RPMI7951 (cell line): ENCODE measurements around the gene DCLRE1C. TPM values are rescaled to one million over a fixed set of nuclear protein-coding genes. Genes with fewer than 3 reads are reported as not detected.
"Not testable (repeated sequence)": the region's sequence is repeated elsewhere in the genome, so short reads cannot be mapped to it uniquely, and the experiment has no call there.

Experiments used
- DNase-seq: peaks from one replicate; pipeline ENCODE4 v3.0.0-alpha.2; 2012; ENCODE audit warnings: low read depth
- total RNA-seq: library from RNA; depleted of rRNA; stranded (reverse); fragments of >200 nt; shearing (Covaris generic); gene quantifications from 2 replicates; pipeline ENCODE4 v1.2.3, GENCODE V29; 2014

DCLRE1C gene
- total RNA-seq, 1 experiment from 2014 or later: 22.9 TPM

GRCh38 chr10:14945108-14945507 is 8.8 kb downstream of the DCLRE1C start:
- no peak for DNase-seq

- not testable (repeated sequence) for DNase-seq
Observed at GRCh38 chr10:14942950-14943338, 11.0 kb downstream of the DCLRE1C start.

- not testable (repeated sequence) for DNase-seq
Observed at GRCh38 chr10:14942147-14942949, 11.5 kb downstream of the DCLRE1C start.

GRCh38 chr10:14938971-14939370 is 14.9 kb downstream of the DCLRE1C start:
- DNase-seq: peak; percentile 64

GRCh38 chr10:14936584-14936983 is 17.3 kb downstream of the DCLRE1C start:
- DNase-seq: peak; percentile 39

- DNase-seq: no peak
Observed at GRCh38 chr10:14930610-14931009, 23.3 kb downstream of the DCLRE1C start.

- DNase-seq: no peak
Observed at GRCh38 chr10:14926722-14927416, 27.0 kb downstream of the DCLRE1C start.

GRCh38 chr10:14926061-14926470 is 27.8 kb downstream of the DCLRE1C start:
- no peak for DNase-seq

GRCh38 chr10:14925268-14925667 is 28.6 kb downstream of the DCLRE1C start:
- DNase-seq: no peak

GRCh38 chr10:14924013-14924412 is 29.9 kb downstream of the DCLRE1C start:
- no peak for DNase-seq

GRCh38 chr10:14918964-14919363 is 34.9 kb downstream of the DCLRE1C start:
- DNase-seq: no peak

GRCh38 chr10:14917827-14918226 is 36.1 kb downstream of the DCLRE1C start:
- DNase-seq: no peak

- DNase-seq: no peak
Observed at GRCh38 chr10:14916600-14916999, 37.3 kb downstream of the DCLRE1C start.

GRCh38 chr10:14911801-14912200 is 42.1 kb downstream of the DCLRE1C start:
- no peak for DNase-seq

GRCh38 chr10:14910953-14911352 is 42.9 kb downstream of the DCLRE1C start:
- no peak for DNase-seq

- no peak for DNase-seq
Observed at GRCh38 chr10:14909101-14909500, 44.8 kb downstream of the DCLRE1C start.

GRCh38 chr10:14907591-14907990 is 46.3 kb downstream of the DCLRE1C start:
- not testable (repeated sequence) for DNase-seq

GRCh38 chr10:14906765-14907164 is 47.1 kb downstream of the DCLRE1C start:
- no peak for DNase-seq

- no peak for DNase-seq
Observed at GRCh38 chr10:14905890-14906289, 48.0 kb downstream of the DCLRE1C start.

GRCh38 chr10:14904864-14905263 is 49.0 kb downstream of the DCLRE1C start:
- no peak for DNase-seq

GRCh38 chr10:14904316-14904732 is 49.6 kb downstream of the DCLRE1C start:
- DNase-seq: peak; percentile 51

- DNase-seq: no peak
Observed at GRCh38 chr10:14891151-14891550, 62.7 kb downstream of the DCLRE1C start.

- DNase-seq: peak; percentile 18
Observed at GRCh38 chr10:14889318-14889717, 64.6 kb downstream of the DCLRE1C start.
